Activated T-cell treated with anti-CD3 and anti-CD28 coated beads, Interleukin-2, amount 50 U/mL, for 1 hour (primary cell): ENCODE measurements around the gene RASD2.
"Not testable (repeated sequence)": the region's sequence is repeated elsewhere in the genome, so short reads cannot be mapped to it uniquely, and the experiment has no call there.

Source experiments
- DNase-seq: peaks from one replicate; pipeline ENCODE4 v3.0.0-alpha.2; 2020

RASD2 gene

GRCh38 chr22:35540595-35541253 is at the start of gene RASD2:
Gene RASD2 (plus strand): TSS chr22:35540831. CDS start chr22:35546810, 5,979 bp downstream.
- no peak for DNase-seq

- DNase-seq = not testable (repeated sequence)
Measured at GRCh38 chr22:35491061-35491907, 49.3 kb upstream of the RASD2 start.

- DNase-seq = no peak
Measured at GRCh38 chr22:35491908-35492380, 48.7 kb upstream of the RASD2 start.

- no peak for DNase-seq
Measured at GRCh38 chr22:35493074-35493473, 47.6 kb upstream of the RASD2 start.

- not testable (repeated sequence) for DNase-seq
Measured at GRCh38 chr22:35495711-35496110, 44.9 kb upstream of the RASD2 start.

- DNase-seq = no peak
Measured at GRCh38 chr22:35496768-35497312, 43.8 kb upstream of the RASD2 start.

GRCh38 chr22:35498026-35498800 is 42.4 kb upstream of the RASD2 start:
- no peak for DNase-seq

- DNase-seq = no peak
Measured at GRCh38 chr22:35502836-35503235, 37.8 kb upstream of the RASD2 start.

GRCh38 chr22:35505399-35506258 is 35.0 kb upstream of the RASD2 start:
- DNase-seq = no peak

GRCh38 chr22:35506259-35506570 is 34.4 kb upstream of the RASD2 start:
- DNase-seq = no peak

- DNase-seq = not testable (repeated sequence)
Measured at GRCh38 chr22:35507851-35508250, 32.8 kb upstream of the RASD2 start.

GRCh38 chr22:35509451-35509850 is 31.2 kb upstream of the RASD2 start:
- no peak for DNase-seq

GRCh38 chr22:35509960-35510359 is 30.7 kb upstream of the RASD2 start:
- no peak for DNase-seq

- no peak for DNase-seq
Measured at GRCh38 chr22:35510481-35510934, 30.1 kb upstream of the RASD2 start.

GRCh38 chr22:35510951-35511350 is 29.7 kb upstream of the RASD2 start:
- no peak for DNase-seq

GRCh38 chr22:35514366-35514765 is 26.3 kb upstream of the RASD2 start:
- DNase-seq = no peak

GRCh38 chr22:35515952-35516351 is 24.7 kb upstream of the RASD2 start:
- DNase-seq = not testable (repeated sequence)

- DNase-seq = no peak
Measured at GRCh38 chr22:35516723-35517122, 23.9 kb upstream of the RASD2 start.

GRCh38 chr22:35517207-35517606 is 23.4 kb upstream of the RASD2 start:
- DNase-seq = no peak

GRCh38 chr22:35517769-35518530 is 22.7 kb upstream of the RASD2 start:
- no peak for DNase-seq

- no peak for DNase-seq
Measured at GRCh38 chr22:35518811-35519210, 21.8 kb upstream of the RASD2 start.
